IMR-90 (cell line): ENCODE data around the gene MSX1. TPM values are rescaled to one million over a fixed set of nuclear protein-coding genes. Genes with fewer than 3 reads are reported as not detected.

ENCODE experiments used
- ATAC-seq: fragments of 200-7000 bp; cut with Tn5 transposase; 2 replicates; pipeline ENCODE4 v1.9.1; 2020; ENCODE audit warnings: low read depth, mild to moderate bottlenecking, moderate library complexity
- BruUV-seq: library from RNA; stranded (reverse); fragments of 400-500 nt; replicated peaks from 2 replicates; lab custom pipeline; 2021; lab: Mats Ljungman, UMichigan
- CTCF ChIA-PET: fragments of 300-600 bp; formaldehyde crosslinking; extraction: SDS; loops from one replicate; lab custom pipeline; 2021; ENCODE audit warnings: antibody characterized with exemption; lab: Yijun Ruan, JAX
- POLR2A ChIA-PET: fragments of 300-600 bp; sonication (Branson Sonifier 250); formaldehyde crosslinking; loops from one replicate; lab custom pipeline; 2022; ENCODE audit warnings: antibody characterized with exemption; ENCODE audit not compliant: unreplicated experiment; lab: Charles Lee
- DNase-seq: peaks from one replicate; pipeline ENCODE4 v3.0.0; 2013
- H2AFZ ChIP-seq: replicated peaks from 2 replicates; pipeline ENCODE3; 2013; ENCODE audit warnings: low read length, mild to moderate bottlenecking; ENCODE audit not compliant: poor library complexity
- H2AK5ac ChIP-seq: 2 replicates; pipeline ENCODE4 v1.6.1; 2013; ENCODE audit warnings: low read depth, low read length, inconsistent platforms
- H2AK9ac ChIP-seq: replicated peaks from 2 replicates; pipeline ENCODE3; 2013; ENCODE audit warnings: mild to moderate bottlenecking, low read depth, low read length, moderate library complexity; ENCODE audit not compliant: poor library complexity
- H2BK120ac ChIP-seq: 2 replicates; pipeline ENCODE4 v1.6.1; 2013; ENCODE audit warnings: low read depth, low read length, inconsistent platforms
- H2BK15ac ChIP-seq: 3 replicates; pipeline ENCODE4 v1.6.1; 2013; ENCODE audit warnings: low read depth, low read length, inconsistent platforms
- H2BK20ac ChIP-seq: 2 replicates; pipeline ENCODE4 v1.6.1; 2013; ENCODE audit warnings: low read depth, mild to moderate bottlenecking, inconsistent platforms, low read length, moderate library complexity
- H2BK5ac ChIP-seq: 2 replicates; pipeline ENCODE4 v1.6.1; 2013; ENCODE audit warnings: mild to moderate bottlenecking, low read depth, low read length, inconsistent platforms; ENCODE audit not compliant: poor library complexity, severe bottlenecking
- H3K14ac ChIP-seq: replicated peaks from 2 replicates; pipeline ENCODE4 v1.6.1; 2013; ENCODE audit warnings: low read depth, low read length, inconsistent platforms
- H3K18ac ChIP-seq: 2 replicates; pipeline ENCODE4 v1.6.1; 2013; ENCODE audit warnings: low read depth, low read length, control low read depth
- H3K23ac ChIP-seq: 2 replicates; pipeline ENCODE4 v1.6.1; 2013; ENCODE audit warnings: low read depth, low read length, inconsistent platforms
- H3K27ac ChIP-seq: 2 replicates; pipeline ENCODE4 v1.5.1; 2013; ENCODE audit warnings: mild to moderate bottlenecking, control low read depth, low read length; ENCODE audit not compliant: insufficient read depth
- H3K27me3 ChIP-seq: 2 replicates; pipeline ENCODE4 v1.6.1; 2013; ENCODE audit warnings: low read length; ENCODE audit not compliant: control insufficient read depth, insufficient read depth
- H3K36me3 ChIP-seq: 2 replicates; pipeline ENCODE4 v1.6.1; 2013; ENCODE audit warnings: low read length, mixed read lengths; ENCODE audit not compliant: control insufficient read depth, insufficient read depth
- H3K4ac ChIP-seq: 2 replicates; pipeline ENCODE4 v1.6.1; 2013; ENCODE audit warnings: low read depth, low read length, inconsistent platforms
- H3K4me1 ChIP-seq: 2 replicates; pipeline ENCODE4 v1.6.1; 2013; ENCODE audit warnings: low read length, mixed read lengths; ENCODE audit not compliant: control insufficient read depth, insufficient read depth
- H3K4me2 ChIP-seq: 2 replicates; pipeline ENCODE4 v1.6.1; 2013; ENCODE audit warnings: low read depth, mild to moderate bottlenecking, control low read depth, low read length, moderate library complexity
- H3K4me3 ChIP-seq: 2 replicates; pipeline ENCODE4 v1.5.1; 2013; ENCODE audit warnings: low read depth, mild to moderate bottlenecking, control low read depth, low read length, moderate library complexity; ENCODE audit not compliant: insufficient read depth
- H3K56ac ChIP-seq: 2 replicates; pipeline ENCODE4 v1.6.1; 2013; ENCODE audit warnings: low read length, inconsistent platforms; ENCODE audit not compliant: insufficient read depth; ENCODE audit errors: extremely low read depth
- H3K79me1 ChIP-seq, 2 experiments: 2 replicates each; pipeline ENCODE4 v1.6.1; 2013; ENCODE audit warnings: low read length in 2 of 2, inconsistent platforms in 1 of 2, low read depth in 1 of 2
- H3K9ac ChIP-seq: 2 replicates; pipeline ENCODE4 v1.6.1; 2013; ENCODE audit warnings: low read depth, low read length, control low read depth
- H3K9me1 ChIP-seq: 2 replicates; pipeline ENCODE4 v1.6.1; 2013; ENCODE audit warnings: low read length, inconsistent platforms; ENCODE audit not compliant: insufficient read depth
- H3K9me3 ChIP-seq: 2 replicates; pipeline ENCODE4 v1.6.1; 2013; ENCODE audit warnings: low read length; ENCODE audit not compliant: control insufficient read depth, insufficient read depth
- H4K20me1 ChIP-seq: 2 replicates; pipeline ENCODE4 v1.6.1; 2013; ENCODE audit warnings: low read length, inconsistent platforms; ENCODE audit not compliant: insufficient read depth
- H4K5ac ChIP-seq: 2 replicates; pipeline ENCODE4 v1.6.1; 2013; ENCODE audit warnings: mild to moderate bottlenecking, low read depth, low read length, control low read depth
- H4K8ac ChIP-seq, 2 experiments: 2 replicates each; pipeline ENCODE4 v1.6.1; 2013; ENCODE audit warnings: low read depth in 2 of 2, low read length in 2 of 2, control low read depth in 1 of 2, inconsistent platforms in 1 of 2
- H4K91ac ChIP-seq: 2 replicates; pipeline ENCODE4 v1.6.1; 2013; ENCODE audit warnings: low read depth, low read length, inconsistent platforms; ENCODE audit not compliant: insufficient read depth
- BHLHE40 ChIP-seq: fragments of 150-350 bp; IDR thresholded peaks from 2 replicates; pipeline ENCODE4 v1.6.1; 2016; ENCODE audit warnings: mild to moderate bottlenecking, low read depth, low read length
- CEBPB ChIP-seq: IDR thresholded peaks from 2 replicates; pipeline ENCODE4 v1.6.1; 2012; ENCODE audit warnings: low read depth, low read length, improper control_type of control experiment
- CTCF ChIP-seq: conservative IDR thresholded peaks from 2 replicates; pipeline ENCODE4 v1.5.1; 2012; ENCODE audit warnings: mild to moderate bottlenecking, low read depth, low read length, improper control_type of control experiment
- FOS ChIP-seq: fragments of 150-350 bp; IDR thresholded peaks from 2 replicates; pipeline ENCODE4 v1.6.1; 2016; ENCODE audit warnings: low read depth, low read length
- MAZ ChIP-seq: IDR thresholded peaks from 2 replicates; pipeline ENCODE4 v1.6.1; 2012; ENCODE audit warnings: low read depth, mild to moderate bottlenecking, low read length, improper control_type of control experiment, moderate library complexity, borderline replicate concordance
- MXI1 ChIP-seq: IDR thresholded peaks from 2 replicates; pipeline ENCODE4 v1.6.1; 2012; ENCODE audit warnings: low read depth, mild to moderate bottlenecking, low read length, moderate library complexity, borderline replicate concordance
- NFE2L2 ChIP-seq: fragments of 150-350 bp; IDR thresholded peaks from 2 replicates; pipeline ENCODE4 v1.6.1; 2016; ENCODE audit warnings: low read depth, mild to moderate bottlenecking, low read length
- RFX5 ChIP-seq: IDR thresholded peaks from 2 replicates; pipeline ENCODE4 v1.8.0; 2012; ENCODE audit warnings: low read depth, mild to moderate bottlenecking, low read length, moderate library complexity
- USF2 ChIP-seq: fragments of 150-350 bp; IDR thresholded peaks from 2 replicates; pipeline ENCODE4 v1.6.1; 2017; ENCODE audit warnings: mild to moderate bottlenecking, antibody characterized with exemption, low read length, low read depth
- WGBS, 2 experiments: methylation state at CpG; one replicate each; pipeline versions ENCODE4 v1.1.5 to v1.1.7; 2013; ENCODE audit warnings: missing lambda C conversion rate in 2 of 2; ENCODE audit not compliant: insufficient read length in 1 of 2; ENCODE audit errors: extremely low coverage in 2 of 2; 5-methylcytosine and 5-hydroxymethylcytosine counted together
- dilution Hi-C: fragments of 300-500 bp; cut with HindIII; formaldehyde crosslinking; loops from one replicate; pipeline ENCODE4 v1.14.3; 2018; ENCODE audit warnings: low sequenced_read_pairs; ENCODE audit not compliant: unreplicated experiment
- in situ Hi-C: fragments of 300-500 bp; cut with MboI; formaldehyde crosslinking; loops from 3 replicates; pipeline ENCODE4 v1.14.3; 2019; ENCODE audit warnings: low sequenced_read_pairs, inconsistent platforms, mixed read lengths
- intact Hi-C: fragments of 100-400 bp; cut with micrococcal nuclease; formaldehyde crosslinking; loops from 2 replicates; pipeline ENCODE4 v1.10.0; 2022
- polyA plus RNA-seq, 3 experiments: library from polyadenylated mRNA; depleted of rRNA; stranded (reverse); fragments of >200 nt; gene quantifications; 2 replicates each; pipeline ENCODE4 v1.2.3, GENCODE V29; 2012; ENCODE audit warnings: low replicate concordance in 1 of 3
- total RNA-seq: library from RNA; depleted of rRNA; stranded (reverse); fragments of >200 nt; gene quantifications from 2 replicates; pipeline ENCODE4 v1.2.3, GENCODE V29; 2012
- TF ChIP-seq, protein P1 (sequence below): fragments of 150-350 bp; IDR thresholded peaks from 2 replicates; pipeline ENCODE4 v1.6.1; 2016; ENCODE audit warnings: low read depth, mild to moderate bottlenecking, low read length, moderate library complexity, borderline replicate concordance

Gene MSX1
- total and polyA plus RNA-seq, 2 of the 4 experiments (the other 2 are of a cell fraction), result 1.1 to 3.9 TPM

DNA sequence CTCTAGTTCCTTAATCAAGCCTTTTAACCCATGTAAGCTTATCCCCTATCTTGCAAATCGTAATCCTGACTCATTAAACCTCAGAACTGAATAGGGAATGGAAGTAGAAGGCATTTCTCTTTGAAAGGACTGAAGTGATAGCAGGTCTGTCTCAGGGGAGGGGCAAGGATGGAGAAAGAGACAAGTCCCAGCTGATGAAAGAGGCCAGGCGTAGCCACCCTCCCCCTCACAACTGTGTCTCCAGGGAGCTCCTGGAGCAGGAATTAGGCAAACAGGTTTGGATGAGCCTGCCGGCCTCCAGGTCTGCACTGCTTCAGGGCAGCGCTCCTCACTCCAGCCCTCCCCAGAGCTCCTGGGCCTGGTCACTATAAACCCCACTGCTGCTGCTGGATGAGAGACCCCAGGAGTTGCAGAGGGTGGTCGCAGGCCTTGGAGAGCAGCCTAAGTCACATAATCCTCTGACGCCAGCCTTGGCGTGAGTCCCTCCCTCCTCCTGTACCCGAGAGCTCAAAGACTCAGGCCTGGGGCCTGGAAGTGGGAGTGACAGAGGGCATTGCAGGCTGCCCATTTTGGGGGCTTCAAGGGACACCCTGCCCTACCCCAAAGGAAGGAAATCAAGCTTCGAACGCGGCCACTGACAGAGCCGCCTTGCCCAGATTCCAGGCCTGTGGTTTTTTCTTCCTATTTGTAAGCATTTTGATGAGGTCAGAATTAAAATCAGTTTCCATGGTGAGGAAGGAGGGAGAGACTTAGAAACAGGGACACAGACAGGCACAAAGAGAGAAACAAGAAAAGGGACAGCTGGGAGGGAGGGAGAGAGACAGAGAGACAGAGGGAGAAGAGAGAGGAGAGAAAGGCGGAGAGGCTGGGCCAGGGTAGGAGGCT, 21.2 kb upstream of the MSX1 start (continued):
- TF ChIP-seq MXI1, result no peak
- TF ChIP-seq BHLHE40, result no peak

- Histone ChIP-seq H3K23ac (no peak overlapping the region), H3K27me3 (peaks cover 22% of the 10 kb centered on the region; the same call in 1 of the 2 replicates), H4K91ac (no peak overlapping the region), H3K9ac (no peak overlapping the region), H4K20me1 (no peaks in the 10 kb centered on the region), H2AK9ac (no peak overlapping the region), H3K27ac (no peak overlapping the region), H3K18ac (no peak overlapping the region), H3K36me3 (no peaks in the 10 kb centered on the region), H2BK5ac (no peak overlapping the region), H3K4me3 (no peak overlapping the region), H3K14ac (no peak overlapping the region), H2BK120ac (no peak overlapping the region), H3K4me1 (no peaks in the 10 kb centered on the region), H3K9me3 (no peaks in the 10 kb centered on the region), H3K79me1 (no peaks in the 10 kb centered on the region), H4K5ac (no peak overlapping the region), H4K8ac (no peak overlapping the region), H2AFZ (no peak overlapping the region), H3K9me1 (no peaks in the 10 kb centered on the region), H2AK5ac (no peak overlapping the region), H3K4me2 (no peak overlapping the region), H2BK20ac (no peak overlapping the region), H2BK15ac (no peak overlapping the region), H3K56ac (no peak overlapping the region), H3K4ac (no peak overlapping the region)
- TF ChIP-seq MAZ, result no peak
- no peak for TF ChIP-seq NFE2L2
- TF ChIP-seq CTCF, result no peak
- no peak for TF ChIP-seq USF2
- TF ChIP-seq, protein P1, sequence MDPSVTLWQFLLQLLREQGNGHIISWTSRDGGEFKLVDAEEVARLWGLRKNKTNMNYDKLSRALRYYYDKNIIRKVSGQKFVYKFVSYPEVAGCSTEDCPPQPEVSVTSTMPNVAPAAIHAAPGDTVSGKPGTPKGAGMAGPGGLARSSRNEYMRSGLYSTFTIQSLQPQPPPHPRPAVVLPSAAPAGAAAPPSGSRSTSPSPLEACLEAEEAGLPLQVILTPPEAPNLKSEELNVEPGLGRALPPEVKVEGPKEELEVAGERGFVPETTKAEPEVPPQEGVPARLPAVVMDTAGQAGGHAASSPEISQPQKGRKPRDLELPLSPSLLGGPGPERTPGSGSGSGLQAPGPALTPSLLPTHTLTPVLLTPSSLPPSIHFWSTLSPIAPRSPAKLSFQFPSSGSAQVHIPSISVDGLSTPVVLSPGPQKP, result no peak
- TF ChIP-seq FOS, result no peak
- no peak for TF ChIP-seq CEBPB
- no peak for TF ChIP-seq RFX5
- 39% methylated on average over 7 of the region's 16 CpGs; no CpG with 5 or more reads in 1 of the 2 experiments for WGBS, 2 experiments
- in situ Hi-C loops (no loop called here), intact Hi-C loops (no loop called here), dilution Hi-C loops (no loop called here)
- BruUV-seq, result no TSS peak
- DNase-seq (no peak), ATAC-seq (no peak)
- CTCF ChIA-PET, result no interaction called here
- POLR2A ChIA-PET, result no interaction called here
Measured at GRCh38 chr4:4838936-4839810, 20.3 kb upstream of the MSX1 start.
